ENCODE results near the gene HSPA9.
"Not testable (repeated sequence)": the region's sequence is repeated elsewhere in the genome, so short reads cannot be mapped to it uniquely, and the experiment has no call there.

HSPA9 gene

DNA sequence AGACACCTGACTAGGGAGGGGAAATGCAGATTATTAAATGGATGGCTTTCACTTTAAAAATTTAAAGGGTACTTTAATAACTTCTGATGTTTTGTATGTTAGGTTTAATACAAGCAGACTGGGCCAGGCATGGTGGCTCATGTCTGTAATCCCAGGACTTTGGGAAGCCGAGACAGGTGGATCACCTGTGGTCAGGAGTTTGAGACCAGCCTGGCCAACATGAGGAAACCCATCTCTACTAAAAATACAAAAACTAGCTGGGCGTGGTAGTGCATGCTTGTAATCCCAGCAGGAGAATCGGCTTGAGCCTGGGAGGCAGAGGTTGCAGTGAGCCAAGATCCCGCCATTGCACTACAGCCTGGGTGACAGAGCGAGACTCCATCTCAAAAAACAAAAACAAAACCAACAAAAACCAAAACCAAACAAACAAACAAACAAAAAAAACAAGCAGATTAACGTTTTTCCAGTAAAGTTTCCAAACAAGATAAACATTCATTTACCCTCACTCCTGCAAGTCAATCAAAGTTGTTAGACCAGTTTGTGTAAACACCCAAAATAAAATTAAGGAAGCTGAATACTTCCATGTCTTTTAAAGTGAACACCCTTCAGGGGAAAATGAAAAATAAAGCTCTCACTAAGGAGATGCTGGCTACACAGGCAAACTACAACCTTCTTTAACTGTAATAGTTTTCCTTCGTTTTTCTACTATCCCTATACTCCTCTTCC, 46.3 kb downstream of the HSPA9 start:
- DNase-seq, result no peak

GRCh38 chr5:138528208-138528607, 47.0 kb downstream of the HSPA9 start:
- no peak for DNase-seq

DNA sequence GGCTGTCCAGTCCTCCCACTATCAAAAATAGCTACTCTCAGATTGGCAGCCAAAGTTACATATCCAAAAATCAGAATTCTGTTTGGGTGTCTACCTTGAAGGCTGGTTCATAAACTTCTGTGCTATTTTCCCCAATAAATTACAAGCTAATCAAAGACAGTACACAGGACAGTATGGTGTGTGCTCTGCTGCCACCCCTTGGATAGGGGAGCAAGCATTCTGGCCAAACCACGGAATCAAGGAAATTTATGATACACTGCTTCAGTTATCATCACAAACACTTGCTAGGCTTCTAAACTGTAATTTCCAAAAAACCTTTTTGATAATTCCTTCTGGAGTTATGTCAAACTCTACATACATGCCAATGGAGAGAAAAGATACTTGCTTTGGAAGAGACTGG, 48.0 kb downstream of the HSPA9 start:
- no peak for DNase-seq

- DNase-seq, result no peak
Observed at GRCh38 chr5:138523406-138523805, 51.8 kb downstream of the HSPA9 start.

GRCh38 chr5:138520971-138521370, 54.2 kb downstream of the HSPA9 start:
- DNase-seq, result no peak

DNA sequence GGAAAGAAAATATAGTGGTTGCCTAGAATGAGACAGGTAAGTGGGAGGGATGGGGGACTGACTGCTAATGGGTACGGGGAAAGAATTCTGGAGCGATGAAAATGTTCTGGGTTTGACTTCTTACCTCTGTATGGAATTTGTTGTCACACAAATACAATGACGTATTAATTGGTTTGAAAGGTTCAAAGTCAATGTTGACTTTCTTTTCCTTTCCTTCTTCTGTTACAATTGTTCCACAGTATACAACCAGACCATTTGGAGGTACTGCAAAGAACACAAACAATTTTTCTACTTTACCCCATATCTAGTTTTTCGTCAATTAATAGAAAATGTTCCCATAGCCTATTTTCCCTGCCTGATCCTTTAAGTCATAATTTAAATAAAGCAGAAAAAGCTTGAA, 57.8 kb downstream of the HSPA9 start:
- no peak for DNase-seq

DNA sequence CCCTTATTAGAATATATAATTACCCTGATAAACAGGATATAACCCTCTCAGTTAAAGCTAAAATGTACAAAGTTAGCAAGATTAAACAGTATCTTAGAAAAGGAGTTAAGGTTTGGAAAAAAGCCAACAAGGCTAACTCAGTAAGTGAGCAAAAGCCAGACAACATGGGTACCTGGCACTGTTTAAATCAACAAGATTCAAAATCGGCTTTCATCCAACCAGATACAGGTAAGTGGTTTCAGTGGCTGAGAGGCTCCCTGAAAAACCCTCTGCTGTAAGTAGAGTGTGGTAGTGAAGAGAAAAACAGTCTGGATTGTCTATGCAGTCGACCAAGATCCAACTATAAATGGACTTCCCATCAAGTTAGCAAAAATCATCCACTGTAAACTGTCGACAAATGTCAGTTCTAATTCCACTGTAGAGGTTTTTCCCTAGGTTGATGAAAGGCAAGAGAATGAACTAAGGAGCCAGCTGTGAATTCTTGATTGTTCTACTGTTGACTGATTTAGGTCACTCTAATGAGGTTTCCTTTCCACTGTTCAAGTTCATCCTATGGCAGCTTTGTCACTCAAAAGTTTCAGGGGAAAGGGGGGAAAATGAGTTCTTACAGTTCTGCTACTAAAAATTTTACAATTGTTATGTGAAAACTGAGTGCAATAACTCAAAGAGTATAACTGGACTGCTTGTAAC, 59.5 kb downstream of the HSPA9 start:
- DNase-seq, result no peak

DNA sequence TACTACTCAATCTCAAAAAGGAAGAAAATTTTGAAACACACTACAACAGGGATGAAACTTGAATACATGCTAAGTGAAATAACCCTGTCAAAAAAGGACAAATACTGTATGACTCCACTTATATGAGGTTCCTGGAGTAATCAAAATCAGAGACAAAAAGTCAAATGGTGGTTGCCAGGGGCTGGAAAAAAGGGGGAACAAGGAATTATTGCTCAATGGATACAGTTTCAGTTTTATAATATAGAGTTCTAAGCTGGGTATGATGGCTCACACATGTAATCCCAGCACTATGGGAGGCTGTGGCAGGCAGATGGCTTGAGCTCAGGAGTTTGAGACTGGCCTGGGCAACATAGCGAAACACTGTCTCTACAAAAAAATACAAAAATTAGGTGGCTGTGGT, 61.2 kb downstream of the HSPA9 start:
- no peak for DNase-seq

DNA sequence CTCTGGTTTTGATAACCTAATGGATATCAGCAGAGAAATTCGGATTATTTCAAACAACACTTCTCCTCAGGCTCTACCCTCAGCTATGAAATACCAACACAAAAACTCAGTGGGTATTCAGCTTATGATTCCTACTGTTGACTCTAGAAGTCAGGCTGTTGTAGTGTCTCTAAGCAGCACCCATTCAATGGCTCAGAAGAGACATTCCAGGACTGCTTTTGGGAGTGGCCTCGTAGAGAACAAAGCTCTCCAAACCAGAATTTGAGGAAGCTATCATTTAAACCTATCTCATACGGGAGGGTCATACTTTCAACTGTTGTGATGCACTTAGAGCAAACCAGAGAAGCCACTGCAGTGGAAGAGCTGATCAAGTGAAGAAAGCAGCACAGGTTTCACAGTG, 66.2 kb downstream of the HSPA9 start:
- no peak for DNase-seq

GRCh38 chr5:138507485-138507884, 67.7 kb downstream of the HSPA9 start:
- DNase-seq, result not testable (repeated sequence)

- no peak for DNase-seq
Observed at GRCh38 chr5:138506370-138507306, 68.6 kb downstream of the HSPA9 start.

GRCh38 chr5:138504799-138505198, 70.4 kb downstream of the HSPA9 start:
- no peak for DNase-seq

Measured in stimulated activated CD4-positive, alpha-beta T cell treated with anti-CD3 and anti-CD28 coated beads, Interleukin-15, amount 100 ng/mL, for 24 hours (primary cell).